GM23338 (cell line): ENCODE data around the gene ATOSA. TPM values are rescaled to one million over a fixed set of nuclear protein-coding genes. Genes with fewer than 3 reads are reported as not detected.

Experiments
- ATAC-seq: fragments of 200-7000 bp; cut with Tn5 transposase; 3 replicates; pipeline ENCODE4 v1.9.1; 2020
- DNase-seq: peaks from one replicate; pipeline ENCODE4 v3.0.0-alpha.2; 2015; ENCODE audit warnings: low spot score
- H2AFZ ChIP-seq: fragments of 200-600 bp; sonication (generic); 2 replicates; pipeline ENCODE4 v1.8.0; 2016; ENCODE audit warnings: antibody characterized with exemption, mild to moderate bottlenecking, moderate library complexity
- H3F3A ChIP-seq: fragments of 200-600 bp; sonication (generic); replicated peaks from 2 replicates; pipeline ENCODE4 v1.8.0; 2017; ENCODE audit warnings: antibody characterized with exemption, mixed run types, low read depth
- H3K27ac ChIP-seq: fragments of 200-600 bp; sonication (generic); 2 replicates; pipeline ENCODE4 v1.6.1; 2016; ENCODE audit warnings: low read depth
- H3K27me3 ChIP-seq: fragments of 200-600 bp; sonication (generic); 2 replicates; pipeline ENCODE4 v1.8.0; 2016; ENCODE audit warnings: mild to moderate bottlenecking, mixed run types, moderate library complexity; ENCODE audit not compliant: insufficient read depth
- H3K36me3 ChIP-seq: fragments of 200-600 bp; sonication (generic); 2 replicates; pipeline ENCODE4 v1.8.0; 2016; ENCODE audit warnings: mild to moderate bottlenecking; ENCODE audit not compliant: insufficient read depth
- H3K4me1 ChIP-seq: fragments of 200-600 bp; sonication (generic); 2 replicates; pipeline ENCODE4 v1.8.0; 2016; ENCODE audit warnings: mild to moderate bottlenecking, moderate library complexity; ENCODE audit not compliant: insufficient read depth
- H3K4me2 ChIP-seq: fragments of 200-600 bp; sonication (generic); 2 replicates; pipeline ENCODE4 v1.7.1; 2017; ENCODE audit warnings: mixed run types
- H3K4me3 ChIP-seq: fragments of 200-600 bp; sonication (generic); 2 replicates; pipeline ENCODE4 v1.6.1; 2016; ENCODE audit warnings: mixed run types
- H3K79me2 ChIP-seq: fragments of 200-600 bp; sonication (generic); replicated peaks from 2 replicates; pipeline ENCODE4 v1.8.0; 2017; ENCODE audit warnings: mild to moderate bottlenecking; ENCODE audit not compliant: insufficient read depth
- H3K9me2 ChIP-seq: fragments of 200-600 bp; sonication (generic); 2 replicates; pipeline ENCODE4 v1.8.0; 2017; ENCODE audit not compliant: insufficient read depth
- H4K20me1 ChIP-seq: fragments of 200-600 bp; sonication (generic); replicated peaks from 2 replicates; pipeline ENCODE4 v1.8.0; 2017; ENCODE audit warnings: mild to moderate bottlenecking; ENCODE audit not compliant: insufficient read depth
- H3K27ac Mint-ChIP-seq: 2 replicates; pipeline ENCODE4 v1.8.0; 2020; ENCODE audit warnings: inconsistent platforms, mild to moderate bottlenecking, moderate library complexity, mixed read lengths
- H3K27me3 Mint-ChIP-seq: 3 replicates; pipeline ENCODE4 v1.8.0; 2022; ENCODE audit warnings: low read depth, mild to moderate bottlenecking, moderate library complexity, mixed read lengths, inconsistent platforms; ENCODE audit not compliant: insufficient read depth, poor library complexity
- H3K36me3 Mint-ChIP-seq: 3 replicates; pipeline ENCODE4 v1.8.0; 2021; ENCODE audit warnings: low read depth, mild to moderate bottlenecking, inconsistent platforms, moderate library complexity, mixed read lengths
- H3K4me1 Mint-ChIP-seq: 3 replicates; pipeline ENCODE4 v1.8.0; 2020; ENCODE audit warnings: mild to moderate bottlenecking, inconsistent platforms, mixed read lengths
- H3K4me3 Mint-ChIP-seq: 3 replicates; pipeline ENCODE4 v1.8.0; 2021; ENCODE audit warnings: moderate library complexity, mild to moderate bottlenecking, inconsistent platforms, mixed read lengths
- H3K9me3 Mint-ChIP-seq: 3 replicates; pipeline ENCODE4 v1.8.0; 2020; ENCODE audit warnings: moderate library complexity, mild to moderate bottlenecking, inconsistent platforms, mixed read lengths
- CREB1 ChIP-seq: fragments of 250-450 bp; sonication (Bioruptor Pico); IDR thresholded peaks from 2 replicates; pipeline ENCODE4 v1.5.0; 2020; ENCODE audit warnings: low read depth, mild to moderate bottlenecking, moderate library complexity
- EZH2 ChIP-seq: fragments of 200-600 bp; sonication (generic); IDR thresholded peaks from one replicate; pipeline ENCODE4 v1.8.0; 2017; ENCODE audit warnings: antibody characterized with exemption, mild to moderate bottlenecking, low read depth; ENCODE audit not compliant: unreplicated experiment
- EZH2phosphoT487 ChIP-seq: fragments of 200-600 bp; sonication (generic); IDR thresholded peaks from one replicate; pipeline ENCODE4 v1.8.1; 2018; ENCODE audit warnings: antibody characterized with exemption; ENCODE audit not compliant: unreplicated experiment
- JUNB ChIP-seq: IDR thresholded peaks from one replicate; pipeline ENCODE4 v1.6.1; 2016; ENCODE audit warnings: antibody characterized with exemption; ENCODE audit not compliant: unreplicated experiment
- NANOG ChIP-seq: IDR thresholded peaks from 2 replicates; pipeline ENCODE4 v1.6.1; 2016; ENCODE audit warnings: antibody characterized with exemption, borderline replicate concordance
- STAT1 ChIP-seq: IDR thresholded peaks from one replicate; pipeline ENCODE4 v1.6.1; 2016; ENCODE audit warnings: antibody characterized with exemption; ENCODE audit not compliant: unreplicated experiment
- ZNF114 ChIP-seq: fragments of 250-450 bp; sonication (Bioruptor Pico); IDR thresholded peaks from 2 replicates; pipeline ENCODE4 v1.5.0; 2020; ENCODE audit warnings: mild to moderate bottlenecking, moderate library complexity
- ZNF331 ChIP-seq: fragments of 250-450 bp; sonication (Bioruptor Pico); IDR thresholded peaks from 2 replicates; pipeline ENCODE4 v1.5.0; 2020; ENCODE audit warnings: low read depth, mild to moderate bottlenecking, moderate library complexity
- polyA plus RNA-seq: library from polyadenylated mRNA; unstranded; fragments of >200 nt; fragmentation: Nextera tagmentation; extraction: Ambion mirVana; gene quantifications from 2 replicates; pipeline ENCODE4 v1.2.1, GENCODE V29; 2016
- total RNA-seq: library from RNA; depleted of rRNA; stranded (reverse); fragments of >200 nt; shearing (Covaris generic); gene quantifications from 2 replicates; pipeline ENCODE4 v1.2.3, GENCODE V29; 2014
- TF ChIP-seq, protein P1 (sequence below), 2 experiments: fragments of 200-600 bp in 1 of 2; sonication (generic) in 1 of 2; conservative IDR thresholded peaks; 2 replicates each; pipeline versions ENCODE4 v1.5.1 to v1.6.1; 2016 to 2017; ENCODE audit warnings: antibody characterized with exemption in 2 of 2, low read depth in 2 of 2, mild to moderate bottlenecking in 2 of 2, moderate library complexity in 1 of 2
- TF ChIP-seq, protein P2 (sequence below): fragments of 250-450 bp; sonication (Bioruptor Pico); IDR thresholded peaks from 2 replicates; pipeline ENCODE4 v1.5.0; 2020; ENCODE audit warnings: mild to moderate bottlenecking, moderate library complexity
- TF ChIP-seq, protein P3 (sequence below): IDR thresholded peaks from 2 replicates; pipeline ENCODE4 v1.6.1; 2016; ENCODE audit warnings: antibody characterized with exemption

ATOSA gene
- total and polyA plus RNA-seq, 2 experiments from 2014 or later, result 6.2 to 14.0 TPM

DNA sequence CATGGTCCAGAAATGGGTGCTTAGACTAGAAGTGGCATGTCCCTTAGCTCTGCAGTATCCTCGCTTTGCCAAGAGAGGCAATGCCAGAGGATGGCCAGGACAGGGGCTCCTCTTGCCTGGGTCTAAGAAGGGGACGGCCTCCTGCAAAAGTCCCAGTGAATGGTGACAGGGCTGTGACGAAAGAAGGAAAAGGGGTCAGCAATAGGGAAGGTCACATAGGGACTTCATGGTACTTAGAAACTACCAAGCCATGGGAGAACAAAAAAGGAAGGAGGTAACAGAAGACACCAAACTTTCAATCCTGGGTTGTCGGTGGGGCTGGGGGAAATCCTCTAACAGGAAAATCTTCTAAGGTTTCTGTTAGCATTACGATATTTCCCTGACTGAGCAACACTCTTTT is 36.2 kb upstream of the ATOSA start:
- Histone ChIP-seq H3K79me2 (no peaks in the 10 kb centered on the region), H3K4me2 (no peak overlapping the region), H3K27ac (no peak overlapping the region), H2AFZ (no peak overlapping the region), H3K4me3 (no peak overlapping the region), H3K4me1 (no peaks in the 10 kb centered on the region), H3K9me2 (no peaks in the 10 kb centered on the region), H3K27me3 (no peaks in the 10 kb centered on the region), H3K36me3 (no peaks in the 10 kb centered on the region), H4K20me1 (no peaks in the 10 kb centered on the region), H3F3A (no peaks in the 10 kb centered on the region)
- Mint-ChIP-seq H3K4me1 (peaks cover 11% of the 10 kb centered on the region; the same call in 2 of the 3 replicates), H3K36me3 (no peaks in the 10 kb centered on the region), H3K4me3 (no peak overlapping the region), H3K27ac (no peak overlapping the region), H3K9me3 (no peaks in the 10 kb centered on the region), H3K27me3 (peaks cover 2% of the 10 kb centered on the region)
- no peak for DNase-seq
- ATAC-seq, result no peak
- no peak for TF ChIP-seq ZNF114 (CRISPR knock-in tag)
- no peak for TF ChIP-seq ZNF331 (CRISPR knock-in tag)

DNA sequence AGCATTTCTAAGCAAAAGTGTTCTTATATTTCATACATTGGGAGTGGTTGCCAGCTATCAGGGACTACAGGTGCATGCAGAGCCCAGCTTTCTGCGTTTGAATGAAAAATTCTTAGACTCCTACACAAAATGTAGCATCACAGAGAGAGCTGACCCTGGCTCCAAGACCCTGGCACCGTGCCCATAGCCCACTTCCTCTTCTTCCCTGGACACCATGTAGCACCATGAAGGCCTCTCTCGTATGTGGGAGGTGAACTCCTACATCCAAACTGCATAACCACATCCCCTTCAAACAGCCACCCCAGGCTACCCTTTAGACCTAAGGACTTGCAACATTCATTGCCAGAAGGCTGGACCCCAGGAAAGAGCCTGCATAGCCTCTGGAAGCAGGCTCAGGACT is 35.8 kb upstream of the ATOSA start:
- no peak overlapping the region for H3K4me3 Mint-ChIP-seq
- H3K4me3 ChIP-seq, result no peak overlapping the region
- ATAC-seq, result no peak
- H4K20me1 ChIP-seq, result no peaks in the 10 kb centered on the region
- H2AFZ ChIP-seq, result no peak overlapping the region
- no peaks in the 10 kb centered on the region for H3K9me3 Mint-ChIP-seq
- peaks cover 2% of the 10 kb centered on the region for H3K27me3 Mint-ChIP-seq
- no peaks in the 10 kb centered on the region for H3K79me2 ChIP-seq
- H3F3A ChIP-seq, result no peaks in the 10 kb centered on the region
- H3K4me1 ChIP-seq, result no peaks in the 10 kb centered on the region
- no peaks in the 10 kb centered on the region for H3K36me3 ChIP-seq
- no peak for DNase-seq
- no peaks in the 10 kb centered on the region for H3K9me2 ChIP-seq
- H3K4me2 ChIP-seq, result no peak overlapping the region
- H3K27ac Mint-ChIP-seq, result no peak overlapping the region
- peaks cover 15% of the 10 kb centered on the region for H3K4me1 Mint-ChIP-seq
- H3K27me3 ChIP-seq, result no peaks in the 10 kb centered on the region
- H3K27ac ChIP-seq, result no peak overlapping the region
- H3K36me3 Mint-ChIP-seq, result no peaks in the 10 kb centered on the region
- no peak for TF ChIP-seq ZNF114 (CRISPR knock-in tag)
- TF ChIP-seq, protein P1, sequence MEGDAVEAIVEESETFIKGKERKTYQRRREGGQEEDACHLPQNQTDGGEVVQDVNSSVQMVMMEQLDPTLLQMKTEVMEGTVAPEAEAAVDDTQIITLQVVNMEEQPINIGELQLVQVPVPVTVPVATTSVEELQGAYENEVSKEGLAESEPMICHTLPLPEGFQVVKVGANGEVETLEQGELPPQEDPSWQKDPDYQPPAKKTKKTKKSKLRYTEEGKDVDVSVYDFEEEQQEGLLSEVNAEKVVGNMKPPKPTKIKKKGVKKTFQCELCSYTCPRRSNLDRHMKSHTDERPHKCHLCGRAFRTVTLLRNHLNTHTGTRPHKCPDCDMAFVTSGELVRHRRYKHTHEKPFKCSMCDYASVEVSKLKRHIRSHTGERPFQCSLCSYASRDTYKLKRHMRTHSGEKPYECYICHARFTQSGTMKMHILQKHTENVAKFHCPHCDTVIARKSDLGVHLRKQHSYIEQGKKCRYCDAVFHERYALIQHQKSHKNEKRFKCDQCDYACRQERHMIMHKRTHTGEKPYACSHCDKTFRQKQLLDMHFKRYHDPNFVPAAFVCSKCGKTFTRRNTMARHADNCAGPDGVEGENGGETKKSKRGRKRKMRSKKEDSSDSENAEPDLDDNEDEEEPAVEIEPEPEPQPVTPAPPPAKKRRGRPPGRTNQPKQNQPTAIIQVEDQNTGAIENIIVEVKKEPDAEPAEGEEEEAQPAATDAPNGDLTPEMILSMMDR (conservative IDR thresholded peaks at IDR 0.05; ENCODE audit: low read depth in 2 of 2), result no peak
- no peak for TF ChIP-seq STAT1
- no peak for TF ChIP-seq CREB1
- TF ChIP-seq EZH2phosphoT487, result no peak
- no peak for TF ChIP-seq NANOG
- TF ChIP-seq EZH2, result no peak
- no peak for TF ChIP-seq ZNF331 (CRISPR knock-in tag)
- TF ChIP-seq, protein P2, sequence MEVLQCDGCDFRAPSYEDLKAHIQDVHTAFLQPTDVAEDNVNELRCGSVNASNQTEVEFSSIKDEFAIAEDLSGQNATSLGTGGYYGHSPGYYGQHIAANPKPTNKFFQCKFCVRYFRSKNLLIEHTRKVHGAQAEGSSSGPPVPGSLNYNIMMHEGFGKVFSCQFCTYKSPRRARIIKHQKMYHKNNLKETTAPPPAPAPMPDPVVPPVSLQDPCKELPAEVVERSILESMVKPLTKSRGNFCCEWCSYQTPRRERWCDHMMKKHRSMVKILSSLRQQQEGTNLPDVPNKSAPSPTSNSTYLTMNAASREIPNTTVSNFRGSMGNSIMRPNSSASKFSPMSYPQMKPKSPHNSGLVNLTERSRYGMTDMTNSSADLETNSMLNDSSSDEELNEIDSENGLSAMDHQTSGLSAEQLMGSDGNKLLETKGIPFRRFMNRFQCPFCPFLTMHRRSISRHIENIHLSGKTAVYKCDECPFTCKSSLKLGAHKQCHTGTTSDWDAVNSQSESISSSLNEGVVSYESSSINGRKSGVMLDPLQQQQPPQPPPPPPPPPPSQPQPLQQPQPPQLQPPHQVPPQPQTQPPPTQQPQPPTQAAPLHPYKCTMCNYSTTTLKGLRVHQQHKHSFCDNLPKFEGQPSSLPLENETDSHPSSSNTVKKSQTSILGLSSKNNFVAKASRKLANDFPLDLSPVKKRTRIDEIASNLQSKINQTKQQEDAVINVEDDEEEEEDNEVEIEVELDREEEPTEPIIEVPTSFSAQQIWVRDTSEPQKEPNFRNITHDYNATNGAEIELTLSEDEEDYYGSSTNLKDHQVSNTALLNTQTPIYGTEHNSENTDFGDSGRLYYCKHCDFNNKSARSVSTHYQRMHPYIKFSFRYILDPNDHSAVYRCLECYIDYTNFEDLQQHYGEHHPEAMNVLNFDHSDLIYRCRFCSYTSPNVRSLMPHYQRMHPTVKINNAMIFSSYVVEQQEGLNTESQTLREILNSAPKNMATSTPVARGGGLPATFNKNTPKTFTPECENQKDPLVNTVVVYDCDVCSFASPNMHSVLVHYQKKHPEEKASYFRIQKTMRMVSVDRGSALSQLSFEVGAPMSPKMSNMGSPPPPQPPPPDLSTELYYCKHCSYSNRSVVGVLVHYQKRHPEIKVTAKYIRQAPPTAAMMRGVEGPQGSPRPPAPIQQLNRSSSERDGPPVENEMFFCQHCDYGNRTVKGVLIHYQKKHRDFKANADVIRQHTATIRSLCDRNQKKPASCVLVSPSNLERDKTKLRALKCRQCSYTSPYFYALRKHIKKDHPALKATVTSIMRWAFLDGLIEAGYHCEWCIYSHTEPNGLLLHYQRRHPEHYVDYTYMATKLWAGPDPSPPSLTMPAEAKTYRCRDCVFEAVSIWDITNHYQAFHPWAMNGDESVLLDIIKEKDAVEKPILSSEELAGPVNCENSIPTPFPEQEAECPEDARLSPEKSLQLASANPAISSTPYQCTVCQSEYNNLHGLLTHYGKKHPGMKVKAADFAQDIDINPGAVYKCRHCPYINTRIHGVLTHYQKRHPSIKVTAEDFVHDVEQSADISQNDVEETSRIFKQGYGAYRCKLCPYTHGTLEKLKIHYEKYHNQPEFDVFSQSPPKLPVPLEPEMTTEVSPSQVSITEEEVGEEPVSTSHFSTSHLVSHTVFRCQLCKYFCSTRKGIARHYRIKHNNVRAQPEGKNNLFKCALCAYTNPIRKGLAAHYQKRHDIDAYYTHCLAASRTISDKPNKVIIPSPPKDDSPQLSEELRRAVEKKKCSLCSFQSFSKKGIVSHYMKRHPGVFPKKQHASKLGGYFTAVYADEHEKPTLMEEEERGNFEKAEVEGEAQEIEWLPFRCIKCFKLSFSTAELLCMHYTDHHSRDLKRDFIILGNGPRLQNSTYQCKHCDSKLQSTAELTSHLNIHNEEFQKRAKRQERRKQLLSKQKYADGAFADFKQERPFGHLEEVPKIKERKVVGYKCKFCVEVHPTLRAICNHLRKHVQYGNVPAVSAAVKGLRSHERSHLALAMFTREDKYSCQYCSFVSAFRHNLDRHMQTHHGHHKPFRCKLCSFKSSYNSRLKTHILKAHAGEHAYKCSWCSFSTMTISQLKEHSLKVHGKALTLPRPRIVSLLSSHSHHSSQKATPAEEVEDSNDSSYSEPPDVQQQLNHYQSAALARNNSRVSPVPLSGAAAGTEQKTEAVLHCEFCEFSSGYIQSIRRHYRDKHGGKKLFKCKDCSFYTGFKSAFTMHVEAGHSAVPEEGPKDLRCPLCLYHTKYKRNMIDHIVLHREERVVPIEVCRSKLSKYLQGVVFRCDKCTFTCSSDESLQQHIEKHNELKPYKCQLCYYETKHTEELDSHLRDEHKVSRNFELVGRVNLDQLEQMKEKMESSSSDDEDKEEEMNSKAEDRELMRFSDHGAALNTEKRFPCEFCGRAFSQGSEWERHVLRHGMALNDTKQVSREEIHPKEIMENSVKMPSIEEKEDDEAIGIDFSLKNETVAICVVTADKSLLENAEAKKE (CRISPR knock-in tag), result no peak
- TF ChIP-seq, protein P3, sequence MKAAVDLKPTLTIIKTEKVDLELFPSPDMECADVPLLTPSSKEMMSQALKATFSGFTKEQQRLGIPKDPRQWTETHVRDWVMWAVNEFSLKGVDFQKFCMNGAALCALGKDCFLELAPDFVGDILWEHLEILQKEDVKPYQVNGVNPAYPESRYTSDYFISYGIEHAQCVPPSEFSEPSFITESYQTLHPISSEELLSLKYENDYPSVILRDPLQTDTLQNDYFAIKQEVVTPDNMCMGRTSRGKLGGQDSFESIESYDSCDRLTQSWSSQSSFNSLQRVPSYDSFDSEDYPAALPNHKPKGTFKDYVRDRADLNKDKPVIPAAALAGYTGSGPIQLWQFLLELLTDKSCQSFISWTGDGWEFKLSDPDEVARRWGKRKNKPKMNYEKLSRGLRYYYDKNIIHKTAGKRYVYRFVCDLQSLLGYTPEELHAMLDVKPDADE, result no peak
- TF ChIP-seq JUNB, result no peak
